HG03469 (cell line): ENCODE data around the gene EFCAB6.

Experiments
- ATAC-seq: cut with Tn5 transposase; IDR thresholded peaks from one replicate; pipeline ENCODE4 v1.9.1; 2021; ENCODE audit warnings: mild to moderate bottlenecking, moderate library complexity, moderate number of reproducible peaks; ENCODE audit not compliant: unreplicated experiment

The EFCAB6 gene

GRCh38 chr22:43830931-43831560 lies 18.9 kb upstream of the EFCAB6 start:
- no peak for ATAC-seq

DNA sequence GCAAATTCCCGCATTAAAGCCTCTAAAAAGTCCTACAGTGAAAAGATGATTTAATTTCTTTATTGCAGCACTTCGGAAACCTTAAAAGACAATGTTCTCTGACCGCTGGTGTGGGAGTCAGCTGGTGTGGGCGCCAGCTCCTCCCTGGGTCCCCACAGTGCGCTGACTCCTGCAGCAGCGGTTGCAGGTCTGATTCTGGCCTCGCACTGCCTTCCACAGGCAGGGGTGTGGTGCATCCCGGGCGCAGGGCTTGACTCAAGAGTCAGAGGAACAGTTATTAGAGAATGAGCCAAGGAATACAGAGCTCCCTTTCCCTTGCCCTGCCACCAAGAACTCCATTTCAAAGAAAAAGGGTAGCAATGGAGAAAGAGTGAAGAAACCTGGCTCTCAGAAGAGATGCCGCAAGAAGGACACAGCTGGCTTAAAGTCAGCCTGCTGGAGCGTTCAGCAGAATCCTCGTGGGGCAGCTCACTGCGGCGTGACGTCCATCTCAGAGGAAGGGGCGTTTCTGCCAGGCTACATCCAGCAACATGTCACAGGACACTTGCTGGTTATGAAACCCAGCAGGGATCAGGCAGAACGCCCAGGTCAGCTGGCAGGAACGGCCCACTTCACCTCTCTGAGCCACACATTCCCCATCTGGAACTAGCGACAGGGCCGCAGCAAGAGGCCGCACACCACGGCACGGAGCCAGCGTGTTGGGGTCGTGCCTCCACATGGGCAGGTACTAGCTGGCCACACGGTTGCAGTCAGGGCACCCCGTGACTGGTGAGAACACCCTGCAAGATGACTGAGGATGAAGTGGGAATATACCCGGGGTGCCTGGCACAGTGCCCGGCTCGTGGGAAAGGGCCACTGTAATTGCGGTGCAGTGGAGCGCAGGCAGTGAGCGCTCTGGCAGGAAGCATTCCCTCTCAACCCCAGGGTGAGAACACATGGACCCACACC lies 18.1 kb upstream of the EFCAB6 start:
- no peak for ATAC-seq

DNA sequence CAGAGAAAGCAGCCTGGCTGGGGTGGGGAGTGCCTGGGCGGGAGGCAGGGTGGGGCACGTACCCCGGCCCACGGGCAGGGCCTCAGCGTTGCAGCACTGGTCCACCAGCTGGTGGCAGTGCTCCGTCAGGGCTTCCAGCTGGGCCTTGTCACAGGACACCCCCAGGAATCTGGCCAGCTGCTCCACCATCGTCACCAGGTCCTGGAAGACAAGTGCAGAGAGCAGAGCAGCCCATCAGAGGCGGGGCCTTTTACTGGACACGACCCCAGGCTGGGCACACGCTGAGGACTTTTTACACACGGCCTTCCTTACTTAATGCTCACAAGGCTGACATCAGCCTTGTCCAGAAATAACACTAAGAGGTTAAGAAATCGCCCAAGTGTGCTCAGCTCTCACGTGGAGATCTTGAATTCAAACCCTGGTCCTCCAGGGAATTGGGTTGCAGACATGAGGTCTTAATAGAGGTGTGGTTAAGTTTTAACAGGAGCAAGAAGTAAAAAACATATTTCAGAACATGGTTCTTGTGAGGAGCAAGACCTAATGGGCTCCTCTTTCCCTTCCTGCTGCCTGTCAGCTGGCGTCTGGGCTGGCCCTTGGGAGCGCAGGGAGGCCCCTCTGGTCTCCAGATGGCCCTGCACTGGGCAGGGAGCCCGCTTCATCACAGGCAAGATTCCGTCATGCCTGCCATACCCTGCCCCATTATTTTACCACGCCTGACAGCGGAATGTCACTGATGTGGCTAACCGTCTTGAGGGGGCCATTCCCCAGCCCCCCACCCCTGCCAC lies 17.1 kb upstream of the EFCAB6 start:
- no peak for ATAC-seq

DNA sequence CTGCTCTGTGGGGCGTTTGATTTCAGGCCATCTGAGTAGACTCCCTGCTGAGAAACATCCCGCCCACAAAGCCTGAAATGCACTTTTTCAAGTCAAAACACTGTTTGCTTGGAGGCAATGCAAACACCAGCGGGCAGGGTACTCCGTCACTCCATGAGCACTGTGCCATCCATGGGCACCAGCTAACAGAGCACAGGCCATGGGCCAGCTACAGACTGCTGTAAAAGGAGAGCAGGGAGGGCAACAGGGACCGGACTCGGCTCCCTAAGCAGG lies 16.6 kb upstream of the EFCAB6 start:
- no peak for ATAC-seq

DNA sequence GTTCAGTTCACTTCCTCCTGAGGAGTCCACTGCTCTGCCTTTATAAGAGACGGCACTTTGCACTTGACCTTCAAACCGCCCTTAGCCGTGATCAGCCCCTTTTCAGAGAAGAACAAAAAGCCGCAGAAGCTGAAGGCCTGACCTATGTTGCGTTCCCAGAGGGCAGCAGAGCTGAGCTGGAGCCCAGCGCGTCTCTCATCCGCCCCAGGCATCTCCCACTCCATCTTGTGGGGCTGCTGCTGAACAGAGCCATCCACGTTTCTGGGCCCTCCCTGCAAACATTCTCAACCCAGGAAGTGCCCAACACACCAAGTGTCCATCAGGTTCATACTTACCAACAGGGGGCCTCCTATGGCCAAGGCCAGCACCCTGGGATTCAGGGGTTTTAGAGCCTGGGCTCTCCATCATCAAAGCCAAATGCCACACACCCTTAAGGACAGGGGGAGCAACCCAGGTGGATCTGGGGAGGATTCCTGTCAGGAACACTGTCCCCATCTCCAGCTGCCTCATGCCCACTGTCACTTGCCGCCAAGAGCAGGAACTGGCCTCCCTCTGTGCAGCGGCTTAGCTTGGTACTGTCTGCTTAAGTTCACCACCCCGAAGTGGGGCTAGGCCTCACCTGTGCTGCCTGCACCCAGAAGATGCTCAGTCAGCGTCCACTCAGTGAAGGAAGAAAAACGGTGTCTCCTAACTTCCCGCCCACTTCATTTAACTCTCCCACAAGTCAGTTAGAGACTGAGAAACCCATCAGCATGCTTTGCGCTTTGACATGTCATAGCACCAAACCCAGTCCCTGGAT lies 16.0 kb upstream of the EFCAB6 start:
- ATAC-seq, result no peak

- no peak for ATAC-seq
Observed at GRCh38 chr22:43827003-43827735, 15.1 kb upstream of the EFCAB6 start.

- ATAC-seq, result no peak
Observed at GRCh38 chr22:43826142-43827002, 14.3 kb upstream of the EFCAB6 start.

DNA sequence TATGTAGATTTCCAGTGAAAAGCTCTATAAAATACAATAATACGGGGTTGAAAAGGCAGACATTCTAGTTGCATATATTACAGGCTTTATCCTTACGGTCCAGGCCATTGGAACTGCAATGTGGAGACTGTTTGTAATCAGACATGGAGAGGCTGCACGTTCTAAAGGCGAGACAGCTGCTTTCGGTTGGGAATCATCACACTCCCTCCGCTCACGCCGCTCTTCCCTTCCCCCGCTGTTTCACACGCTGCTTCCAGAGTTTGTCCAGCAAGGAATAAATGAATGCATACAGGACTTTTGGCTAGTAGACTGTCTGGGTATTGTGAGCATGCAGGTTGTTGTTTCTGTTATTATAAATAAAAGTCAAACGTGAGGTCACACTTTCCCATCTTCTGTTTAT lies 13.5 kb upstream of the EFCAB6 start:
- no peak for ATAC-seq

- no peak for ATAC-seq
Observed at GRCh38 chr22:43824724-43825420, 12.8 kb upstream of the EFCAB6 start.

DNA sequence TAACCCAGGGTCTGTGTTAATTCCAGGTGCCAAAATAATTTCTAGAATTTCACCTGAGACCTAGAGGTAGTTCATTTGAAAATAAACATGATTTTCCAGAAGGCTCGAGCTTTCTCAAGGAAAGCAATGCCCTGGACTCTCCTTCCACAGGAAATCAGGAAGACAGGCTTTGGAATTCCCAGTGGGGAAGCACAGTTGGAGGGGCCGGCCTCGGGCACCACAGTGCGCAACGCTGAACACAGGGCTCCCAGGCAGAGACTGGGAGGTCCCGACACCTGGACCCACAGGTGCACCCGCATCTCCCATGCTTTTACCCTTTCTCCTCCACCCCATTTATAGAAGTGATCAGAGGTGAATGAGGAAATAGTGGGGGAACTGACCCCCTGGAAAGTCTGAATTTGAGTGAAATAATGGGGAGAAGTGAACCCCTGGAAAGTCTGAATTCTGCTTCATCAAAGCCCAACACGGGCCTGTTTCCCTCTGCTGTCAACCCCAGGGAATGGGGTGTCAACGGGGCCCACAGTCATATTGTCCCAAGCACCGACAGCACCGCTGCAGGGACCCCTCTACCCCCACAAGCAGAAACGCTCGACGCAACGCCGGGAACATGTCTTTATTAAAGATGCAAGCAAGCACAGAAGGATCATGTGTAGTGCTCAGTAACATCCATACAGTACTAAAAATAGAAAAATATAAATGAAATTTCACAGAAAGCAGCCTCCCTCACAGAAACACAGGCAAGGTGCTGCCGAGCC lies 12.0 kb upstream of the EFCAB6 start:
- ATAC-seq, result no peak

GRCh38 chr22:43823353-43823908 lies 11.3 kb upstream of the EFCAB6 start:
- ATAC-seq, result no peak

GRCh38 chr22:43821606-43822425 lies 9.7 kb upstream of the EFCAB6 start:
- ATAC-seq, result no peak

DNA sequence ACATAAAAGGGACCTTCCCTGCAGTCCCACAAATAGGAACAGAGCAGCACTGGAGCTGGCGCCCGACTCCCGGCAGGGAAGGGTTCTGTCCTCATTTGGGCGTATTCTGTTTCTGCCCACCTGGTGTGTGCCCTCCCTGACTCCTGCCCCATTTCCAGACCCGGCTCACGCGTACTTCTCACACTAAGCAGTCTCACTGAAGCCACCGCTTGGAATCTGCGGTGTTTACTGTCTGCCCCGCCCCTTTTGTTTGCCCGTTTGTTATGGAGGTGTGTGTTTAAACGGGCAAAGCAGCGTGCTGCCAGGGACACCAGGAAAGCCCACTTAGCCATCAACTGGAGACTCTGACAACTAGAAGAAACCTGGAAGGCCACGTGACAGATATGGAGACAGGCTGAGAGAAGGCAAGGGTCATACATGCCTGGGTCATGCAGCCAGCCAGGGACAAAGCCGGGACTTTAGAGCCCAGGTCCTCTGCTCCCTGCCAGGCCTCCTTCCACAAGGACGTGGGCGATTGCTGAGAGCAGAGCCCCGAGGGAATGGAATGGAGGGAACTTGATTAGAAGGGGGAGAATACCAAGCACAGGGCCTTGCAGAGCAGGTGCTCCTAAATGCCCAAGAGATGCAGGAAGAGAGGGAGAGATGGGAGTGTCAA lies 8.7 kb upstream of the EFCAB6 start:
- ATAC-seq, result no peak

DNA sequence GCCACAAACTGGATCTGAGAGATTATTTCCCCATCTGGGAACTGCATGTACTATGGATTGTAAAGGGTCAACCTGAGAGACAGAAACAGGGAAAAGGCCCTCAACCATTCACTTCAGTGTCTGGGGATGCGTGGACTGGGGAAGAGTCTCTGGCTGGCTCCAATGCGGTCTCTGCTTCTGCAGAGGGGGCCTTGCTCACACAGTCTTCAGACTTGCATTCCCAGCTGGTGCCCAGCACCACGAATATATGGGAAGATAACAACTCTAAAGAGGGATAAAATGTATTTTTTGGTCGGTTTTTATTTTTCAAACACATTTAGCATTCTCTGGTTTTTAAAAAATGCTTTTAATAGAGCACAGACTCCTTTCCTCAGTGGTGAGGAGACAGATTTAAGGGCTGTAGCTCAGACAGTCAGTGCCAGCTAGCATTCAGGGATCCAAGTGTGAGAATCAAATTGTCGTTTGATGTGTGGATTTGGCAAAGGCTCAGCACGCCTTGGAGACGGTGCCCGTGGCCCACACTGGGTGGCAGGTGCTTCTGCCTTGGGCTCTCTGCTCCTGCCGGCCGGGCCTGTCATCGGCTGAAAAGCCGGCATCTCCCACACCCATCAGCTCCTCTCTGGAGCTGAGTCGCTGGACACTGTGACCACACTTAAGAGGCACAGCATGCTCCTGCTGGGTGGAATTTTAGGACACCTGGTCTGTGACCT lies 8.0 kb upstream of the EFCAB6 start:
- ATAC-seq, result no peak

DNA sequence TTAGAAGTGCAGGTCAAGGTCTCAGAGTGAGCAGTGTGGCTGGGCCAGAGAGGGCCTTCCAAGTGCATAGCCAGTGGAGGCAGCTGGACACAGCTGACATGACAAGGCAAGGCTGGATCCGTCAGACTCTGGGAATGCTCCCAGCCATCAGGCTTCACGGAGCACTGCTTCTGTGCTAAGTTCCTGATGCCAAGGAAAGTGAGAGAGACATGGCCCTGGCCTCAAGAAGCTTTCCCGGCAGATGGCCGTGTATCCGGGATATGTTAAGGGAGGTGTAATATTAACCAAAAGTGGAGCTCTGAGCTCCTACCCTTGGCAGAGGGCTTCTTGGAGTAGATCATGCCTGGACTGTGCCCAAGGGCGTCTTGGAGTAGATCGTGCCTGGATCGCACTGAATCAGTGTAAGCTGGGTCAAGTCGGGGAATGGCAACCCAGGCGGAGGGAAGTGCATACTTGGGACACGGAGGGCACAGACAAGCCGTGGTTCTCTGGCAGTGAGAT lies 7.4 kb upstream of the EFCAB6 start:
- no peak for ATAC-seq

GRCh38 chr22:43818981-43819380 lies 6.9 kb upstream of the EFCAB6 start:
- ATAC-seq, result no peak
